SK-N-SH (cell line): ENCODE data around the gene PHF14.
"Not testable (repeated sequence)": the region's sequence is repeated elsewhere in the genome, so short reads cannot be mapped to it uniquely, and the experiment has no call there.

Experiments
- EP300 ChIP-seq, 2 experiments: IDR thresholded peaks; 2 replicates each; pipeline versions ENCODE4 v1.4.0 to v1.6.1; 2012; ENCODE audit warnings: borderline replicate concordance in 1 of 2, low read depth in 1 of 2, low read length in 1 of 2
- FOXJ3 ChIP-seq: sonication (generic); formaldehyde crosslinking; IDR thresholded peaks from 2 replicates; pipeline ENCODE4 v1.5.1; 2020; ENCODE audit warnings: mild to moderate bottlenecking, missing genetic modification reagents
- FOXM1 ChIP-seq: IDR thresholded peaks from 2 replicates; pipeline ENCODE4 v1.4.0; 2012; ENCODE audit warnings: low read depth, mild to moderate bottlenecking
- MXI1 ChIP-seq: IDR thresholded peaks from 2 replicates; pipeline ENCODE4 v1.6.1; 2012; ENCODE audit warnings: mild to moderate bottlenecking, low read depth, low read length, improper control_type of control experiment
- POLR2AphosphoS5 ChIP-seq: IDR thresholded peaks from 2 replicates; pipeline ENCODE4 v1.6.1; 2012; ENCODE audit warnings: low read depth, low read length
- SIN3A ChIP-seq: IDR thresholded peaks from 2 replicates; pipeline ENCODE4 v1.6.1; 2012; ENCODE audit warnings: low read depth, mild to moderate bottlenecking, low read length, moderate library complexity, borderline replicate concordance
- TCF12 ChIP-seq: IDR thresholded peaks from 2 replicates; pipeline ENCODE4 v1.4.0; 2012
- TEAD4 ChIP-seq: IDR thresholded peaks from 2 replicates; pipeline ENCODE4 v1.4.0; 2012; ENCODE audit warnings: mild to moderate bottlenecking, borderline replicate concordance; ENCODE audit not compliant: insufficient read depth
- USF1 ChIP-seq: IDR thresholded peaks from 2 replicates; pipeline ENCODE4 v1.4.0; 2012; ENCODE audit warnings: low read depth, borderline replicate concordance
- TF ChIP-seq, protein P1 (sequence below): fragments of 200-600 bp; sonication (generic); IDR thresholded peaks from 2 replicates; pipeline ENCODE4 v1.6.1; 2017; ENCODE audit warnings: antibody characterized with exemption, mild to moderate bottlenecking, moderate library complexity
- TF ChIP-seq, protein P2 (sequence below): IDR thresholded peaks from 2 replicates; pipeline ENCODE4 v1.6.1; 2012; ENCODE audit warnings: mild to moderate bottlenecking, low read depth, low read length, moderate library complexity
- TF ChIP-seq, protein P3 (sequence below): fragments of 150-350 bp; IDR thresholded peaks from 2 replicates; pipeline ENCODE4 v1.6.1; 2016; ENCODE audit warnings: mild to moderate bottlenecking, low read depth, low read length
- TF ChIP-seq, protein P4 (sequence below): IDR thresholded peaks from 2 replicates; pipeline ENCODE4; 2012

DNA sequence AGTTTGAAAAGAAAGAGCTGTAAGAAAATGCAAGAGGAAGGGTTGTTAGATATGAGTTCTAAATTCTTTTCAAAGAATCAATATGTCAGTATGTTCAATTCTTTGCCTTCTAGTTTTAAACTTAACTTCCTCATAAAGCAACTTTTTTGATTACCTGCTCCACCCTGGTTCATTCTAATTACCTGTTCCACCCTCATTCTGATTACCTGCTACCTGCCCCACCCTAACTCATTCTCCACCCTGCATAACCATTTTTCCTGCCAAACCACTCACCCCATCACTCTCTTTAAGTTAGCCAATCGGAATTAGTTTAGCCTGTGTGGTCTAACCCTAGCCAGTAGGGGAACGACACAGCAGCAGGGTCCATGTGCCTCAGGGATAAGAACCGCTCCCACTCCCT lies 45.5 kb upstream of the PHF14 start:
- TF ChIP-seq TCF12; SIN3A; FOXM1; MXI1; USF1; FOXJ3 (CRISPR knock-in tag); TEAD4; POLR2AphosphoS5; EP300 (IDR thresholded peaks at IDR 0.05; ENCODE audit: borderline replicate concordance in 1 of 2, low read depth in 1 of 2, low read length in 1 of 2): not testable (repeated sequence)
- TF ChIP-seq, protein P1, sequence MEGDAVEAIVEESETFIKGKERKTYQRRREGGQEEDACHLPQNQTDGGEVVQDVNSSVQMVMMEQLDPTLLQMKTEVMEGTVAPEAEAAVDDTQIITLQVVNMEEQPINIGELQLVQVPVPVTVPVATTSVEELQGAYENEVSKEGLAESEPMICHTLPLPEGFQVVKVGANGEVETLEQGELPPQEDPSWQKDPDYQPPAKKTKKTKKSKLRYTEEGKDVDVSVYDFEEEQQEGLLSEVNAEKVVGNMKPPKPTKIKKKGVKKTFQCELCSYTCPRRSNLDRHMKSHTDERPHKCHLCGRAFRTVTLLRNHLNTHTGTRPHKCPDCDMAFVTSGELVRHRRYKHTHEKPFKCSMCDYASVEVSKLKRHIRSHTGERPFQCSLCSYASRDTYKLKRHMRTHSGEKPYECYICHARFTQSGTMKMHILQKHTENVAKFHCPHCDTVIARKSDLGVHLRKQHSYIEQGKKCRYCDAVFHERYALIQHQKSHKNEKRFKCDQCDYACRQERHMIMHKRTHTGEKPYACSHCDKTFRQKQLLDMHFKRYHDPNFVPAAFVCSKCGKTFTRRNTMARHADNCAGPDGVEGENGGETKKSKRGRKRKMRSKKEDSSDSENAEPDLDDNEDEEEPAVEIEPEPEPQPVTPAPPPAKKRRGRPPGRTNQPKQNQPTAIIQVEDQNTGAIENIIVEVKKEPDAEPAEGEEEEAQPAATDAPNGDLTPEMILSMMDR = not testable (repeated sequence)
- TF ChIP-seq, protein P2, sequence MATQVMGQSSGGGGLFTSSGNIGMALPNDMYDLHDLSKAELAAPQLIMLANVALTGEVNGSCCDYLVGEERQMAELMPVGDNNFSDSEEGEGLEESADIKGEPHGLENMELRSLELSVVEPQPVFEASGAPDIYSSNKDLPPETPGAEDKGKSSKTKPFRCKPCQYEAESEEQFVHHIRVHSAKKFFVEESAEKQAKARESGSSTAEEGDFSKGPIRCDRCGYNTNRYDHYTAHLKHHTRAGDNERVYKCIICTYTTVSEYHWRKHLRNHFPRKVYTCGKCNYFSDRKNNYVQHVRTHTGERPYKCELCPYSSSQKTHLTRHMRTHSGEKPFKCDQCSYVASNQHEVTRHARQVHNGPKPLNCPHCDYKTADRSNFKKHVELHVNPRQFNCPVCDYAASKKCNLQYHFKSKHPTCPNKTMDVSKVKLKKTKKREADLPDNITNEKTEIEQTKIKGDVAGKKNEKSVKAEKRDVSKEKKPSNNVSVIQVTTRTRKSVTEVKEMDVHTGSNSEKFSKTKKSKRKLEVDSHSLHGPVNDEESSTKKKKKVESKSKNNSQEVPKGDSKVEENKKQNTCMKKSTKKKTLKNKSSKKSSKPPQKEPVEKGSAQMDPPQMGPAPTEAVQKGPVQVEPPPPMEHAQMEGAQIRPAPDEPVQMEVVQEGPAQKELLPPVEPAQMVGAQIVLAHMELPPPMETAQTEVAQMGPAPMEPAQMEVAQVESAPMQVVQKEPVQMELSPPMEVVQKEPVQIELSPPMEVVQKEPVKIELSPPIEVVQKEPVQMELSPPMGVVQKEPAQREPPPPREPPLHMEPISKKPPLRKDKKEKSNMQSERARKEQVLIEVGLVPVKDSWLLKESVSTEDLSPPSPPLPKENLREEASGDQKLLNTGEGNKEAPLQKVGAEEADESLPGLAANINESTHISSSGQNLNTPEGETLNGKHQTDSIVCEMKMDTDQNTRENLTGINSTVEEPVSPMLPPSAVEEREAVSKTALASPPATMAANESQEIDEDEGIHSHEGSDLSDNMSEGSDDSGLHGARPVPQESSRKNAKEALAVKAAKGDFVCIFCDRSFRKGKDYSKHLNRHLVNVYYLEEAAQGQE = not testable (repeated sequence)
- TF ChIP-seq, protein P3, sequence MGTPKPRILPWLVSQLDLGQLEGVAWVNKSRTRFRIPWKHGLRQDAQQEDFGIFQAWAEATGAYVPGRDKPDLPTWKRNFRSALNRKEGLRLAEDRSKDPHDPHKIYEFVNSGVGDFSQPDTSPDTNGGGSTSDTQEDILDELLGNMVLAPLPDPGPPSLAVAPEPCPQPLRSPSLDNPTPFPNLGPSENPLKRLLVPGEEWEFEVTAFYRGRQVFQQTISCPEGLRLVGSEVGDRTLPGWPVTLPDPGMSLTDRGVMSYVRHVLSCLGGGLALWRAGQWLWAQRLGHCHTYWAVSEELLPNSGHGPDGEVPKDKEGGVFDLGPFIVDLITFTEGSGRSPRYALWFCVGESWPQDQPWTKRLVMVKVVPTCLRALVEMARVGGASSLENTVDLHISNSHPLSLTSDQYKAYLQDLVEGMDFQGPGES = not testable (repeated sequence)
- TF ChIP-seq, protein P4, sequence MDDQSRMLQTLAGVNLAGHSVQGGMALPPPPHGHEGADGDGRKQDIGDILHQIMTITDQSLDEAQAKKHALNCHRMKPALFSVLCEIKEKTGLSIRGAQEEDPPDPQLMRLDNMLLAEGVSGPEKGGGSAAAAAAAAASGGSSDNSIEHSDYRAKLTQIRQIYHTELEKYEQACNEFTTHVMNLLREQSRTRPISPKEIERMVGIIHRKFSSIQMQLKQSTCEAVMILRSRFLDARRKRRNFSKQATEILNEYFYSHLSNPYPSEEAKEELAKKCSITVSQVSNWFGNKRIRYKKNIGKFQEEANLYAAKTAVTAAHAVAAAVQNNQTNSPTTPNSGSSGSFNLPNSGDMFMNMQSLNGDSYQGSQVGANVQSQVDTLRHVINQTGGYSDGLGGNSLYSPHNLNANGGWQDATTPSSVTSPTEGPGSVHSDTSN = not testable (repeated sequence)
